Fibroblast of lung (primary cell): ENCODE results near the gene NAGLU.

Source experiments
- CTCF ChIP-seq, 2 donors: IDR thresholded peaks in 1 of 2; conservative IDR thresholded peaks in 1 of 2; 1 replicate in 1 of 2; 2 replicates in 1 of 2; pipeline ENCODE4 v1.5.1; 2011 to 2012; ENCODE audit warnings: low read length in 2 of 2, control low read depth in 1 of 2, inconsistent platforms in 1 of 2, low read depth in 1 of 2, mild to moderate bottlenecking in 1 of 2
- EZH2 ChIP-seq: IDR thresholded peaks from 2 replicates; pipeline ENCODE4 v1.5.1; 2012; ENCODE audit warnings: low read length, control low read depth, mild to moderate bottlenecking; ENCODE audit errors: missing control alignments

- TF ChIP-seq CTCF (conservative IDR thresholded peaks at IDR 0.05 in 1 of 2, IDR thresholded peaks at IDR 0.05 in 1 of 2; ENCODE audit: low read depth in 1 of 2, low read length in 2 of 2) (peak in 1 of 2 donors; percentile 29), EZH2 (no peak)
These were observed 41.7 kb downstream of the NAGLU start, which contains the start of gene PSMC3IP for GRCh38 chr17:42577532-42578281.
